Testis (tissue), 2 donors: ENCODE measurements around the gene CLTC.

Experiments used
- CTCF ChIP-seq, 3 experiments: fragments of 450-650 bp in 2 of 3; fragments of 200-600 bp in 1 of 3; sonication (generic) in 1 of 3; IDR thresholded peaks; one replicate each; pipeline ENCODE4 v1.5.1; 2016 to 2019; ENCODE audit warnings: antibody characterized with exemption in 3 of 3, mild to moderate bottlenecking in 2 of 3, moderate library complexity in 1 of 3
- POLR2A ChIP-seq: fragments of 450-650 bp; IDR thresholded peaks from one replicate; pipeline ENCODE4 v1.6.1; 2017; ENCODE audit warnings: antibody characterized with exemption, mild to moderate bottlenecking, moderate library complexity

- TF ChIP-seq CTCF (IDR thresholded peaks at IDR 0.05) (no peak), POLR2A (no peak)
These were observed 22.9 kb downstream of the CLTC start for GRCh38 chr17:59642565-59642964.
